HepG2 (cell line): ENCODE results near the gene ZNF581. TPM values are rescaled to one million over a fixed set of nuclear protein-coding genes. Genes with fewer than 3 reads are reported as not detected.

Experiments
- CCAR2 ChIP-seq: fragments of 200-400 bp; formaldehyde crosslinking; optimal IDR thresholded peaks from 2 replicates; pipeline ENCODE3; 2018; ENCODE audit warnings: low read depth, mild to moderate bottlenecking, low read length, moderate library complexity
- CEBPB ChIP-seq: IDR thresholded peaks from 2 replicates; pipeline ENCODE4 v1.6.1; 2011; ENCODE audit warnings: low read depth, low read length, improper control_type of control experiment, borderline replicate concordance
- CHD4 ChIP-seq: fragments of 200-600 bp; sonication (generic); IDR thresholded peaks from 2 replicates; pipeline ENCODE4 v1.7.0; 2017; ENCODE audit warnings: mild to moderate bottlenecking, low read length, borderline replicate concordance
- CTCF ChIP-seq: sonication (generic); formaldehyde crosslinking; IDR thresholded peaks from 2 replicates; pipeline ENCODE4 v1.5.0; 2020; ENCODE audit warnings: mild to moderate bottlenecking, missing genetic modification reagents, moderate library complexity
- FOXO4 ChIP-seq: sonication (generic); formaldehyde crosslinking; conservative IDR thresholded peaks from 2 replicates; pipeline ENCODE4 v1.8.1; 2023; ENCODE audit warnings: missing genetic modification reagents
- GATAD2A ChIP-seq: IDR thresholded peaks from 2 replicates; pipeline ENCODE4 v1.6.1; 2016
- IKZF5 ChIP-seq: IDR thresholded peaks from 2 replicates; pipeline ENCODE4 v1.6.1; 2018; ENCODE audit warnings: missing genetic modification reagents, mild to moderate bottlenecking, missing compliant biosample characterization
- IRF9 ChIP-seq: sonication (generic); formaldehyde crosslinking; IDR thresholded peaks from 2 replicates; pipeline ENCODE4 v1.8.0; 2022; ENCODE audit warnings: missing genetic modification reagents, mild to moderate bottlenecking, borderline replicate concordance
- KLF11 ChIP-seq: IDR thresholded peaks from 2 replicates; pipeline ENCODE4 v1.6.1; 2016; ENCODE audit warnings: missing compliant biosample characterization
- LCORL ChIP-seq, 2 experiments: fragments of 450-650 bp in 1 of 2; sonication (generic) in 1 of 2; formaldehyde crosslinking in 1 of 2; IDR thresholded peaks; 2 replicates each; pipeline versions ENCODE4 v1.5.0 to v1.6.1; 2017 to 2020; ENCODE audit warnings: antibody characterized with exemption in 1 of 2, missing genetic modification reagents in 1 of 2
- MLX ChIP-seq: IDR thresholded peaks from 2 replicates; pipeline ENCODE4 v1.6.1; 2016
- MNT ChIP-seq: fragments of 450-650 bp; IDR thresholded peaks from 2 replicates; pipeline ENCODE4 v1.6.1; 2016
- TFE3 ChIP-seq: IDR thresholded peaks from 2 replicates; pipeline ENCODE4 v1.6.1; 2016
- ZBTB34 ChIP-seq: sonication (generic); formaldehyde crosslinking; IDR thresholded peaks from 2 replicates; pipeline ENCODE4 v1.8.0; 2022; ENCODE audit warnings: mild to moderate bottlenecking, missing genetic modification reagents
- ZNF275 ChIP-seq: sonication (generic); formaldehyde crosslinking; IDR thresholded peaks from 2 replicates; pipeline ENCODE4 v1.8.0; 2022; ENCODE audit warnings: missing genetic modification reagents, mild to moderate bottlenecking, inconsistent platforms, borderline replicate concordance
- ZNF605 ChIP-seq: sonication (generic); formaldehyde crosslinking; IDR thresholded peaks from 2 replicates; pipeline ENCODE4 v1.8.0; 2022; ENCODE audit warnings: mild to moderate bottlenecking, missing genetic modification reagents
- ZNF709 ChIP-seq: sonication (generic); formaldehyde crosslinking; IDR thresholded peaks from 2 replicates; pipeline ENCODE4 v1.5.0; 2020; ENCODE audit warnings: mild to moderate bottlenecking, missing genetic modification reagents
- ZNF780A ChIP-seq: sonication (generic); formaldehyde crosslinking; IDR thresholded peaks from 2 replicates; pipeline ENCODE4 v1.8.0; 2022; ENCODE audit warnings: mild to moderate bottlenecking, missing genetic modification reagents, moderate library complexity
- polyA plus RNA-seq, 8 experiments: library from polyadenylated mRNA; depleted of rRNA in 3 of 8; stranded (reverse) in 7 of 8; unstranded in 1 of 8; fragments of >200 nt; fragmentation: Illumina TruSeq in 4 of 8; extraction: Trizol in 4 of 8; gene quantifications; 2 replicates each; pipeline versions ENCODE4 v1.2.1 to v1.2.3, GENCODE V29; 2011 to 2016; ENCODE audit warnings: low read depth in 4 of 8, missing spikeins in 1 of 8, mixed read lengths in 1 of 8; ENCODE audit not compliant: insufficient read depth in 1 of 8
- total RNA-seq, 5 experiments: library from RNA; depleted of rRNA; stranded (reverse); fragments of >200 nt; fragmentation: Illumina TruSeq; extraction: Trizol; gene quantifications; 2 replicates each; pipeline ENCODE4 v1.2.3, GENCODE V29; 2016; ENCODE audit warnings: low read depth in 1 of 5

ZNF581 gene
- total and polyA plus RNA-seq, 2 of the 13 experiments (the other 11 are each of a cell fraction or from before 2014, with no cell fraction given): 19.6 to 49.5 TPM

GRCh38 chr19:55600662-55601028 lies 42.8 kb upstream of the ZNF581 start (continued):
- TF ChIP-seq CTCF: no peak
- TF ChIP-seq ZNF780A: no peak
- no peak for TF ChIP-seq MNT
- TF ChIP-seq LCORL (IDR thresholded peaks at IDR 0.05): no peak
- TF ChIP-seq LCORL (CRISPR knock-in tag; IDR thresholded peaks at IDR 0.05): no peak
- no peak for TF ChIP-seq IKZF5 (CRISPR knock-in tag)
- no peak for TF ChIP-seq CCAR2
- no peak for TF ChIP-seq ZBTB34 (CRISPR knock-in tag)
- TF ChIP-seq ZNF709 (CRISPR knock-in tag): no peak
- no peak for TF ChIP-seq ZNF275 (CRISPR knock-in tag)
- peak; percentile 15; the same call in 1 of the 2 replicates for TF ChIP-seq ZNF605 (CRISPR knock-in tag)
- TF ChIP-seq KLF11 (CRISPR knock-in tag): 0 out of 2 replicates have a peak, but pooled peaks have one; percentile 3
- no peak for TF ChIP-seq IRF9 (CRISPR knock-in tag)
- TF ChIP-seq GATAD2A (CRISPR knock-in tag): no peak
- no peak for TF ChIP-seq TFE3 (CRISPR knock-in tag)
- TF ChIP-seq CHD4: 0 out of 2 replicates have a peak, but pooled peaks have one; percentile 7
- TF ChIP-seq CEBPB: no peak
- no peak for TF ChIP-seq MLX
- TF ChIP-seq FOXO4 (CRISPR knock-in tag): no peak
